ENCODE data around the gene AKAP6. TPM values are rescaled to one million over a fixed set of nuclear protein-coding genes. Genes with fewer than 3 reads are reported as not detected.

AKAP6 gene
- total RNA-seq, 1 experiment from 2014 or later: 1.1 TPM

GRCh38 chr14:32621585-32621984, 292.5 kb downstream of the AKAP6 start:
- no peak overlapping the region for H4K8ac ChIP-seq (replicated peaks; ENCODE audit: insufficient read length, low read depth, low read length)
- no peaks in the 10 kb centered on the region for H3K4me1 Mint-ChIP-seq
- no peaks in the 10 kb centered on the region for H3K9me3 ChIP-seq (ENCODE audit: control insufficient read depth, low read depth, low read length)

More at GRCh38 chr14:32621585-32621984, 292.5 kb downstream of the AKAP6 start:
- TF ChIP-seq, protein P1, sequence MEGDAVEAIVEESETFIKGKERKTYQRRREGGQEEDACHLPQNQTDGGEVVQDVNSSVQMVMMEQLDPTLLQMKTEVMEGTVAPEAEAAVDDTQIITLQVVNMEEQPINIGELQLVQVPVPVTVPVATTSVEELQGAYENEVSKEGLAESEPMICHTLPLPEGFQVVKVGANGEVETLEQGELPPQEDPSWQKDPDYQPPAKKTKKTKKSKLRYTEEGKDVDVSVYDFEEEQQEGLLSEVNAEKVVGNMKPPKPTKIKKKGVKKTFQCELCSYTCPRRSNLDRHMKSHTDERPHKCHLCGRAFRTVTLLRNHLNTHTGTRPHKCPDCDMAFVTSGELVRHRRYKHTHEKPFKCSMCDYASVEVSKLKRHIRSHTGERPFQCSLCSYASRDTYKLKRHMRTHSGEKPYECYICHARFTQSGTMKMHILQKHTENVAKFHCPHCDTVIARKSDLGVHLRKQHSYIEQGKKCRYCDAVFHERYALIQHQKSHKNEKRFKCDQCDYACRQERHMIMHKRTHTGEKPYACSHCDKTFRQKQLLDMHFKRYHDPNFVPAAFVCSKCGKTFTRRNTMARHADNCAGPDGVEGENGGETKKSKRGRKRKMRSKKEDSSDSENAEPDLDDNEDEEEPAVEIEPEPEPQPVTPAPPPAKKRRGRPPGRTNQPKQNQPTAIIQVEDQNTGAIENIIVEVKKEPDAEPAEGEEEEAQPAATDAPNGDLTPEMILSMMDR (conservative IDR thresholded peaks at IDR 0.05): no peak
- Histone ChIP-seq H3T11ph (ENCODE audit: low read length) (no peak overlapping the region), H3K18ac (ENCODE audit: insufficient read length, low read depth, low read length) (no peak overlapping the region), H3K14ac (ENCODE audit: insufficient read depth, low read length) (no peak overlapping the region), H3K56ac (ENCODE audit: insufficient read length, low read depth, low read length) (no peak overlapping the region), H3K23ac (ENCODE audit: insufficient read length, low read depth, low read length) (no peak overlapping the region), H4K91ac (ENCODE audit: insufficient read length, low read depth, low read length) (no peak overlapping the region), H3K79me1 (ENCODE audit: insufficient read depth, low read depth, low read length, poor library complexity, severe bottlenecking) (no peaks in the 10 kb centered on the region), H4K20me1 (ENCODE audit: control insufficient read depth, insufficient read depth, insufficient read length) (no peaks in the 10 kb centered on the region), H3K4me2 (ENCODE audit: insufficient read depth, insufficient read length, low read length) (no peak overlapping the region), H2AK5ac (ENCODE audit: insufficient read length, low read length) (no peak overlapping the region), H2BK120ac (ENCODE audit: low read depth, low read length, poor library complexity, severe bottlenecking) (no peak overlapping the region), H2AFZ (ENCODE audit: low read length) (no peak overlapping the region), H3K27me3 (ENCODE audit: insufficient read depth, low read length) (no peaks in the 10 kb centered on the region), H3K4ac (ENCODE audit: low read depth, low read length) (no peak overlapping the region), H3K9ac (ENCODE audit: extremely low read depth, insufficient read length, low read length) (no peak overlapping the region), H2BK12ac (ENCODE audit: insufficient read length, low read depth, low read length) (no peak overlapping the region), H3K4me1 (ENCODE audit: insufficient read depth, low read length) (no peaks in the 10 kb centered on the region), H3K27ac (ENCODE audit: insufficient read length, low read depth, low read length) (no peak overlapping the region), H4K5ac (ENCODE audit: insufficient read length, low read depth, low read length) (no peak overlapping the region), H3K79me2 (ENCODE audit: insufficient read depth, low read length) (no peaks in the 10 kb centered on the region), H2BK5ac (ENCODE audit: insufficient read length, low read length) (no peak overlapping the region), H2BK20ac (ENCODE audit: low read depth, low read length, poor library complexity, severe bottlenecking) (no peak overlapping the region), H3K23me2 (ENCODE audit: insufficient read length, low read depth, low read length, poor library complexity, severe bottlenecking) (no peaks in the 10 kb centered on the region), H2BK15ac (ENCODE audit: low read depth, low read length) (no peak overlapping the region)
- H3K4me3 Mint-ChIP-seq: no peak overlapping the region
- H3K27ac Mint-ChIP-seq: no peak overlapping the region
- H3K9me3 Mint-ChIP-seq: no peaks in the 10 kb centered on the region; a peak in 2 of 5 replicates
- WGBS (ENCODE audit: extremely low coverage, insufficient read length, low lambda C conversion rate): no CpG with 5 or more reads among the region's 1 CpG
- H3K27me3 Mint-ChIP-seq (ENCODE audit: low read depth): no peaks in the 10 kb centered on the region
- H3K36me3 Mint-ChIP-seq (ENCODE audit: insufficient read depth in 1 of 3, low read depth in 3 of 3): no peaks in the 10 kb centered on the region
- DNase-seq: no peak

Measured in H9 (cell line).